OCI-LY1 (cell line): ENCODE data around the gene FNIP2.
"Not testable (repeated sequence)": the region's sequence is repeated elsewhere in the genome, so short reads cannot be mapped to it uniquely, and the experiment has no call there.

ENCODE experiments used
- H2AFZ ChIP-seq: fragments of 200-600 bp; sonication (generic), shearing (Covaris generic); 2 replicates; pipeline ENCODE4 v1.6.0; 2014; ENCODE audit warnings: antibody characterized with exemption, mild to moderate bottlenecking, low read length
- H3F3A ChIP-seq: fragments of 200-600 bp; sonication (generic), shearing (Covaris generic); 2 replicates; pipeline ENCODE4 v1.6.0; 2014; ENCODE audit warnings: mild to moderate bottlenecking, antibody characterized with exemption, low read length, moderate library complexity; ENCODE audit not compliant: insufficient read depth
- H3K27ac ChIP-seq: fragments of 200-600 bp; sonication (generic); 2 replicates; pipeline ENCODE4 v1.5.1; 2014; ENCODE audit warnings: low read length, mixed run types, mild to moderate bottlenecking, low read depth; ENCODE audit not compliant: poor library complexity, severe bottlenecking
- H3K27me3 ChIP-seq: fragments of 200-600 bp; sonication (generic); 2 replicates; pipeline ENCODE4 v1.6.0; 2014; ENCODE audit warnings: antibody characterized with exemption, mild to moderate bottlenecking, low read length, moderate library complexity; ENCODE audit not compliant: insufficient read depth
- H3K36me3 ChIP-seq: fragments of 200-600 bp; sonication (generic); 2 replicates; pipeline ENCODE4 v1.6.1; 2014; ENCODE audit warnings: mild to moderate bottlenecking, antibody characterized with exemption, low read length, moderate library complexity, mixed read lengths; ENCODE audit not compliant: insufficient read depth
- H3K4me1 ChIP-seq: fragments of 200-600 bp; sonication (generic); 2 replicates; pipeline ENCODE4 v1.5.1; 2014; ENCODE audit warnings: mild to moderate bottlenecking, low read length, moderate library complexity; ENCODE audit not compliant: insufficient read depth, severe bottlenecking
- H3K4me2 ChIP-seq: fragments of 200-600 bp; sonication (generic), shearing (Covaris generic); 2 replicates; pipeline ENCODE4 v1.6.1; 2014; ENCODE audit warnings: low read length
- H3K4me3 ChIP-seq: fragments of 200-600 bp; sonication (generic); 2 replicates; pipeline ENCODE4 v1.5.1; 2014; ENCODE audit warnings: low read length, low read depth, mild to moderate bottlenecking, mixed read lengths; ENCODE audit not compliant: poor library complexity, severe bottlenecking
- H3K79me2 ChIP-seq: fragments of 200-600 bp; shearing (Covaris generic); 2 replicates; pipeline ENCODE4 v1.6.1; 2016; ENCODE audit warnings: mixed run types, low read length, mixed read lengths; ENCODE audit not compliant: insufficient read depth
- H3K9ac ChIP-seq: fragments of 200-600 bp; sonication (generic), shearing (Covaris generic); 2 replicates; pipeline ENCODE4 v1.6.1; 2014; ENCODE audit warnings: mild to moderate bottlenecking, low read length, mixed read lengths
- H3K9me2 ChIP-seq: fragments of 200-600 bp; sonication (generic), shearing (Covaris generic); 2 replicates; pipeline ENCODE4 v1.6.1; 2014; ENCODE audit warnings: low read depth, mild to moderate bottlenecking, low read length, mixed read lengths
- H3K9me3 ChIP-seq: fragments of 200-600 bp; shearing (Covaris generic); 2 replicates; pipeline ENCODE4 v1.6.1; 2014; ENCODE audit warnings: low read length, mixed read lengths
- H4K20me1 ChIP-seq: fragments of 200-600 bp; sonication (generic), shearing (Covaris generic); 2 replicates; pipeline ENCODE4 v1.6.0; 2016; ENCODE audit warnings: mild to moderate bottlenecking, low read length; ENCODE audit not compliant: insufficient read depth
- EZH2 ChIP-seq: fragments of 200-600 bp; sonication (generic), shearing (Covaris generic); IDR thresholded peaks from 2 replicates; pipeline ENCODE4 v1.8.0; 2017; ENCODE audit warnings: borderline replicate concordance, mixed run types, mild to moderate bottlenecking, antibody characterized with exemption, low read length, moderate library complexity, mixed read lengths
- TF ChIP-seq, protein P1 (sequence below): fragments of 200-600 bp; sonication (generic), shearing (Covaris generic); IDR thresholded peaks from 2 replicates; pipeline ENCODE4 v1.5.1; 2017; ENCODE audit warnings: mild to moderate bottlenecking, antibody characterized with exemption, low read length, moderate library complexity, mixed read lengths

FNIP2 gene

DNA sequence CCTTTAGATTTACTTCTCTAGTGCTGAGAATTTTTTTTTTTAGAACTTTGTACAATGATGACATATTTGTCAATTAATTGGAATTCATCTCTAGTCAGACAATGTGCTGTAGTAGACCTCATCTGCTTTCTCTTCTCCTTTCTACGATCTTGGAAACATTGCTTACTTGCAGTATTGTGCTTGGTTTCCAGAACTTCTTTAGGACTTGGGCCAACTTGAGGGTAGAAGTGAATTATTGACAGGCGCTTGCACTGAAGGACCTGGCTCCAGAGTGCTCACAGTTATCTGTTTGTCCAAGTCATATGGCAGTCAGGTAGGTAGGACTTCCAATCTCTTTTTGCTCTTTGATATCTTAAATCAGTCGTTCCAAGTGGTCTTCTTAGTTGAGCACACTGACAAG lies 39.6 kb downstream of the FNIP2 start:
- Histone ChIP-seq H3K27me3 (no peaks in the 10 kb centered on the region), H3K9me3 (no peaks in the 10 kb centered on the region), H3K36me3 (no peaks in the 10 kb centered on the region), H3K27ac (no peak overlapping the region), H3K4me2 (no peak overlapping the region), H3K9me2 (no peaks in the 10 kb centered on the region), H3K9ac (no peak overlapping the region), H3F3A (no peaks in the 10 kb centered on the region), H3K4me3 (no peak overlapping the region), H3K79me2 (no peaks in the 10 kb centered on the region), H4K20me1 (no peaks in the 10 kb centered on the region), H2AFZ (no peak overlapping the region), H3K4me1 (peaks cover 15% of the 10 kb centered on the region)
- no peak for TF ChIP-seq EZH2
- TF ChIP-seq, protein P1, sequence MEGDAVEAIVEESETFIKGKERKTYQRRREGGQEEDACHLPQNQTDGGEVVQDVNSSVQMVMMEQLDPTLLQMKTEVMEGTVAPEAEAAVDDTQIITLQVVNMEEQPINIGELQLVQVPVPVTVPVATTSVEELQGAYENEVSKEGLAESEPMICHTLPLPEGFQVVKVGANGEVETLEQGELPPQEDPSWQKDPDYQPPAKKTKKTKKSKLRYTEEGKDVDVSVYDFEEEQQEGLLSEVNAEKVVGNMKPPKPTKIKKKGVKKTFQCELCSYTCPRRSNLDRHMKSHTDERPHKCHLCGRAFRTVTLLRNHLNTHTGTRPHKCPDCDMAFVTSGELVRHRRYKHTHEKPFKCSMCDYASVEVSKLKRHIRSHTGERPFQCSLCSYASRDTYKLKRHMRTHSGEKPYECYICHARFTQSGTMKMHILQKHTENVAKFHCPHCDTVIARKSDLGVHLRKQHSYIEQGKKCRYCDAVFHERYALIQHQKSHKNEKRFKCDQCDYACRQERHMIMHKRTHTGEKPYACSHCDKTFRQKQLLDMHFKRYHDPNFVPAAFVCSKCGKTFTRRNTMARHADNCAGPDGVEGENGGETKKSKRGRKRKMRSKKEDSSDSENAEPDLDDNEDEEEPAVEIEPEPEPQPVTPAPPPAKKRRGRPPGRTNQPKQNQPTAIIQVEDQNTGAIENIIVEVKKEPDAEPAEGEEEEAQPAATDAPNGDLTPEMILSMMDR = no peak

DNA sequence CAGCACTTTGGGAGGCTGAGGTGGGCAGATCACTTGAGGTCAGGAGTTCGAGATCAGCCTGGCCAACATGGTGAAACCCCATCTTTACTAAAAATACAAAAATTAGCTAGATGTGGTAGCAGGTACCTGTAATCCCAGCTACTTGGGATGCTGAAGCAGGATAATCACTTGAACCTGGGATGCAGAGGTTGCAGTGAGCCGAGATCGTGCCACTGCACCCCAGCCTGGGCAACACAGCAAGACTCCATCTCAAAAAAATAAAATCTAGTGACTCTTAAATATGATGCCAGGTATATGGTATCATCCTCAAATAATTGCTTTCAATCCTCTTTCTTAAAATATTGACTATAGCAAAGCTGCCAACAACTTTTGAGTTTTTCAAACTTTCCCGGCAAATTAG lies 40.4 kb downstream of the FNIP2 start:
- not testable (repeated sequence) for H3K36me3 ChIP-seq, H4K20me1 ChIP-seq, H3F3A ChIP-seq, H3K4me3 ChIP-seq, H3K27ac ChIP-seq, H3K4me2 ChIP-seq, H3K9me3 ChIP-seq, H3K9ac ChIP-seq, H3K9me2 ChIP-seq, H3K79me2 ChIP-seq, H3K27me3 ChIP-seq, H2AFZ ChIP-seq
- peaks cover 15% of the 10 kb centered on the region for H3K4me1 ChIP-seq

DNA sequence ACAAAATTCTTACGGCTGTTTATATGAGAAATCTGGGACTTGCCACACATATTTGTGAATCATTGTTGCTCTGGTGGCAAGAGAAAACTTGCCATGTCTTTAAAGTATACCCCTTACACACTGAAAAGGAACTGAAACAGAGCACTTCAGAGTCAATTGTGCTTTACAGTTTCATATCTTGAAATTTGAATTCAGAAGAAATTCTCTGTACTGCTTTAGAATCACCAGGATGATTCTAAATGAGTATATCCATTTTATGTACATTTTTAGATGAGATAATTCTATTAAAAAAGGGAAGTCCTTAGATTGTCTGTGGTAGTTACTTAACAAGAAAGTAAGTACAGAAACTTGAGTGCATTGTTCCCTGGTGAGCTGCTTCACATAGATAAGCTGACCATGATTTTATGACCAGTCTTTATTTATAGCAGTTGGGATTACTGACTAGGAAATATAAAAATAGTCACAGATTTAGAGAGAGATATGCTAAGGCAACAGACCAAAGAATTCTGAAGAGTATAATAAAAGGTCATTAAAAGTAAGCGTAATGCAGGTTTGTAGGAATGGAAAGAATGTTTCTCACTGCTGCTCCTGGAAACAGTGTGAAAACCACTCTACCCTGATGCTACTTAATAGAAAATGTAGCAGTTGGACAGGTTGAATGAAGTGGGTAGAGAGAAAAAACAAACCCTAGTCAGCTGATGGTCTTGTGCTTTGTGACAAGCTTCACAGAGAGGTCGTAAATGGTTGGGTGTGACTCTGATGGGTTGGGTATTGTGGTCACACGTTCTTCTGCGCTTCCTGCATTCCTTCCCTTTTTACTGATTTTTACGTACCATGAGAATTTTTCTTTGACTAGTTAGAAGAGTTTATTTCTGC lies 41.0 kb downstream of the FNIP2 start:
- Histone ChIP-seq H3K27ac (no peak overlapping the region), H3K9ac (no peak overlapping the region), H3K4me3 (no peak overlapping the region)

More for the DNA sequence above, 41.0 kb downstream of the FNIP2 start:
- Histone ChIP-seq H2AFZ (no peak overlapping the region), H3K27me3 (no peaks in the 10 kb centered on the region), H3K4me1 (peaks cover 15% of the 10 kb centered on the region), H3K9me2 (no peaks in the 10 kb centered on the region), H4K20me1 (no peaks in the 10 kb centered on the region), H3F3A (no peaks in the 10 kb centered on the region), H3K9me3 (no peaks in the 10 kb centered on the region), H3K4me2 (no peak overlapping the region), H3K79me2 (no peaks in the 10 kb centered on the region), H3K36me3 (no peaks in the 10 kb centered on the region)
- TF ChIP-seq, protein P1 = no peak
- TF ChIP-seq EZH2 = no peak
